GM12878 (cell line): Measurements from ENCODE around the gene SLC23A2. TPM values are rescaled to one million over a fixed set of nuclear protein-coding genes. Genes with fewer than 3 reads are reported as not detected.

Experiments used
- CBX5 ChIP-seq: sonication (generic); IDR thresholded peaks from 2 replicates; pipeline ENCODE4 v1.6.1; 2016; ENCODE audit warnings: low read depth, moderate library complexity, mild to moderate bottlenecking, inconsistent platforms
- CEBPB ChIP-seq, 2 experiments: fragments of 150-350 bp in 1 of 2; IDR thresholded peaks; 2 replicates each; pipeline ENCODE4 v1.6.1; 2012 to 2014; ENCODE audit warnings: low read depth in 2 of 2, low read length in 2 of 2, borderline replicate concordance in 1 of 2, inconsistent platforms in 1 of 2
- CREB1 ChIP-seq: IDR thresholded peaks from 2 replicates; pipeline ENCODE4 v1.6.1; 2012; ENCODE audit warnings: low read depth, mild to moderate bottlenecking, inconsistent platforms
- ETV6 ChIP-seq, 2 experiments: fragments of 450-650 bp in 1 of 2; IDR thresholded peaks in 1 of 2; conservative IDR thresholded peaks in 1 of 2; 2 replicates each; pipeline ENCODE4 v1.6.1; 2014; ENCODE audit warnings: antibody characterized with exemption in 1 of 2, borderline replicate concordance in 1 of 2, low read depth in 1 of 2, mild to moderate bottlenecking in 1 of 2, moderate library complexity in 1 of 2
- GABPA ChIP-seq: IDR thresholded peaks from 2 replicates; pipeline ENCODE4 v1.6.1; 2014; ENCODE audit warnings: antibody characterized with exemption, low read depth, mild to moderate bottlenecking, inconsistent platforms
- IKZF1 ChIP-seq: fragments of 450-650 bp; conservative IDR thresholded peaks from 2 replicates; pipeline ENCODE4 v1.6.1; 2017; ENCODE audit warnings: antibody characterized with exemption, mild to moderate bottlenecking
- JUNB ChIP-seq: IDR thresholded peaks from 2 replicates; pipeline ENCODE4 v1.6.1; 2016; ENCODE audit warnings: antibody characterized with exemption, mild to moderate bottlenecking
- MTA2 ChIP-seq: fragments of 450-650 bp; IDR thresholded peaks from 2 replicates; pipeline ENCODE4 v1.6.1; 2016; ENCODE audit warnings: low read depth, mild to moderate bottlenecking, moderate library complexity
- NBN ChIP-seq: fragments of 450-650 bp; IDR thresholded peaks from 2 replicates; pipeline ENCODE4 v1.6.1; 2016
- POU2F2 ChIP-seq: IDR thresholded peaks from 3 replicates; pipeline ENCODE4 v1.6.1; 2011; ENCODE audit warnings: low read depth, mild to moderate bottlenecking, low read length, borderline replicate concordance
- RCOR1 ChIP-seq: conservative IDR thresholded peaks from 2 replicates; pipeline ENCODE4 v1.6.1; 2012; ENCODE audit warnings: low read depth, low read length, improper control_type of control experiment
- STAT1 ChIP-seq: fragments of 450-650 bp; conservative IDR thresholded peaks from 2 replicates; pipeline ENCODE4 v1.6.1; 2014; ENCODE audit warnings: antibody characterized with exemption, mild to moderate bottlenecking
- TAF1 ChIP-seq: IDR thresholded peaks from 2 replicates; pipeline ENCODE4 v1.6.1; 2011; ENCODE audit warnings: mild to moderate bottlenecking, low read depth, low read length, borderline replicate concordance
- YBX1 ChIP-seq: fragments of 450-650 bp; IDR thresholded peaks from 2 replicates; pipeline ENCODE4 v1.6.1; 2016; ENCODE audit warnings: antibody characterized with exemption
- ZNF274 ChIP-seq: IDR thresholded peaks from one replicate; pipeline ENCODE4 v1.8.0; 2011; ENCODE audit not compliant: insufficient read length, insufficient read depth
- ZNF384 ChIP-seq: IDR thresholded peaks from 2 replicates; pipeline ENCODE4 v1.6.1; 2012; ENCODE audit warnings: low read depth, mild to moderate bottlenecking, low read length, improper control_type of control experiment, borderline replicate concordance
- polyA plus RNA-seq, 11 experiments: library from polyadenylated mRNA; depleted of rRNA in 4 of 11; unstranded in 6 of 11; stranded (reverse) in 5 of 11; fragments of >200 nt; fragmentation: Nextera tagmentation in 4 of 11; fragmentation: Illumina TruSeq in 1 of 11; extraction: Ambion mirVana in 4 of 11; extraction: Trizol in 1 of 11; gene quantifications; 1 replicate in 1 of 11; 2 replicates in 10 of 11; pipeline versions ENCODE4 v1.2.1 to v1.2.3, GENCODE V29; 2011 to 2016; ENCODE audit warnings: inconsistent platforms in 2 of 11, missing spikeins in 2 of 11, low read depth in 1 of 11
- total RNA-seq, 4 experiments: library from RNA; depleted of rRNA in 3 of 4; stranded (reverse); fragments of >200 nt in 3 of 4; fragmentation: Illumina TruSeq in 1 of 4; extraction: Trizol in 1 of 4; gene quantifications; 2 replicates each; pipeline versions ENCODE4 v1.2.1 to v1.2.3, GENCODE V29; 2013 to 2021
- TF ChIP-seq, protein P1 (sequence below): fragments of 450-650 bp; conservative IDR thresholded peaks from 2 replicates; pipeline ENCODE4 v1.6.1; 2017; ENCODE audit warnings: mild to moderate bottlenecking, moderate library complexity
- TF ChIP-seq, protein P2 (sequence below): IDR thresholded peaks from 2 replicates; pipeline ENCODE4 v1.6.1; 2012; ENCODE audit warnings: low read depth, low read length, improper control_type of control experiment
- TF ChIP-seq, protein P3 (sequence below): fragments of 450-650 bp; IDR thresholded peaks from 2 replicates; pipeline ENCODE4 v1.6.1; 2017; ENCODE audit warnings: mild to moderate bottlenecking, low read depth, inconsistent platforms; ENCODE audit not compliant: poor library complexity, severe bottlenecking
- TF ChIP-seq, protein P4 (sequence below): IDR thresholded peaks from 2 replicates; pipeline ENCODE4 v1.6.1; 2012; ENCODE audit warnings: low read depth, low read length, improper control_type of control experiment

Gene SLC23A2
- total and polyA plus RNA-seq, 10 of the 15 experiments (the other 5 are each of a cell fraction or from before 2014, with no cell fraction given): 4.4 to 56.1 (median 35.5) TPM

DNA sequence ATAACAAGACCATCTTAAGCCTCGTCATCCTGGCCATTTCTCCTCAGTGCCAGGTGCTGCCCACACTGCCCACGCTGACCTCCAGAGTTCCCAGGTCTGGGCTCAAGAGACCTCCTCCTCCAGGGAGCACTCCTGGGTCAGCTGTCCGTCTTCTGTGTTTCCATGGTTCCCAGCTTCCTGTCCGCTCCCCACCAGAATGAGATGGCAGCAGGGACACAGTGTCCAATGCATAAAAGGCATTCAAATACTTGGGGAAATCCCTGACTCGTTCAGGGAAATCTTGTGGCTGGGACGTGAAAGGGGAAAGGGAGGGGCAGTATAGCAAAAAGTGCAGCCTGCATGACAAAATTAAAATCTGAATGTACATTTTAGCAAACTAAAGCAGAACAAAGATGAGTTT lies 54.3 kb downstream of the SLC23A2 start (continued):
- TF ChIP-seq ETV6 (conservative IDR thresholded peaks at IDR 0.05 in 1 of 2, IDR thresholded peaks at IDR 0.05 in 1 of 2; ENCODE audit: borderline replicate concordance in 1 of 2, low read depth in 1 of 2) (no peak), RCOR1 (no peak), MTA2 (no peak), POU2F2 (peak; percentile 93; the same call in 2 of the 3 replicates), IKZF1 (peak; percentile 31; the same call in 1 of the 2 replicates), GABPA (no peak), ZNF274 (no peak), CREB1 (peak; percentile 40; the same call in 1 of the 2 replicates), ZNF384 (no peak), JUNB (no peak), YBX1 (no peak), CBX5 (no peak), CEBPB (IDR thresholded peaks at IDR 0.05; ENCODE audit: borderline replicate concordance in 1 of 2, low read depth in 2 of 2, low read length in 2 of 2) (no peak), STAT1 (no peak), TAF1 (no peak), NBN (no peak)
- TF ChIP-seq, protein P1, sequence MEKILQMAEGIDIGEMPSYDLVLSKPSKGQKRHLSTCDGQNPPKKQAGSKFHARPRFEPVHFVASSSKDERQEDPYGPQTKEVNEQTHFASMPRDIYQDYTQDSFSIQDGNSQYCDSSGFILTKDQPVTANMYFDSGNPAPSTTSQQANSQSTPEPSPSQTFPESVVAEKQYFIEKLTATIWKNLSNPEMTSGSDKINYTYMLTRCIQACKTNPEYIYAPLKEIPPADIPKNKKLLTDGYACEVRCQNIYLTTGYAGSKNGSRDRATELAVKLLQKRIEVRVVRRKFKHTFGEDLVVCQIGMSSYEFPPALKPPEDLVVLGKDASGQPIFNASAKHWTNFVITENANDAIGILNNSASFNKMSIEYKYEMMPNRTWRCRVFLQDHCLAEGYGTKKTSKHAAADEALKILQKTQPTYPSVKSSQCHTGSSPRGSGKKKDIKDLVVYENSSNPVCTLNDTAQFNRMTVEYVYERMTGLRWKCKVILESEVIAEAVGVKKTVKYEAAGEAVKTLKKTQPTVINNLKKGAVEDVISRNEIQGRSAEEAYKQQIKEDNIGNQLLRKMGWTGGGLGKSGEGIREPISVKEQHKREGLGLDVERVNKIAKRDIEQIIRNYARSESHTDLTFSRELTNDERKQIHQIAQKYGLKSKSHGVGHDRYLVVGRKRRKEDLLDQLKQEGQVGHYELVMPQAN: no peak
- TF ChIP-seq, protein P2, sequence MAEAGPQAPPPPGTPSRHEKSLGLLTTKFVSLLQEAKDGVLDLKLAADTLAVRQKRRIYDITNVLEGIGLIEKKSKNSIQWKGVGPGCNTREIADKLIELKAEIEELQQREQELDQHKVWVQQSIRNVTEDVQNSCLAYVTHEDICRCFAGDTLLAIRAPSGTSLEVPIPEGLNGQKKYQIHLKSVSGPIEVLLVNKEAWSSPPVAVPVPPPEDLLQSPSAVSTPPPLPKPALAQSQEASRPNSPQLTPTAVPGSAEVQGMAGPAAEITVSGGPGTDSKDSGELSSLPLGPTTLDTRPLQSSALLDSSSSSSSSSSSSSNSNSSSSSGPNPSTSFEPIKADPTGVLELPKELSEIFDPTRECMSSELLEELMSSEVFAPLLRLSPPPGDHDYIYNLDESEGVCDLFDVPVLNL: no peak
- TF ChIP-seq, protein P3, sequence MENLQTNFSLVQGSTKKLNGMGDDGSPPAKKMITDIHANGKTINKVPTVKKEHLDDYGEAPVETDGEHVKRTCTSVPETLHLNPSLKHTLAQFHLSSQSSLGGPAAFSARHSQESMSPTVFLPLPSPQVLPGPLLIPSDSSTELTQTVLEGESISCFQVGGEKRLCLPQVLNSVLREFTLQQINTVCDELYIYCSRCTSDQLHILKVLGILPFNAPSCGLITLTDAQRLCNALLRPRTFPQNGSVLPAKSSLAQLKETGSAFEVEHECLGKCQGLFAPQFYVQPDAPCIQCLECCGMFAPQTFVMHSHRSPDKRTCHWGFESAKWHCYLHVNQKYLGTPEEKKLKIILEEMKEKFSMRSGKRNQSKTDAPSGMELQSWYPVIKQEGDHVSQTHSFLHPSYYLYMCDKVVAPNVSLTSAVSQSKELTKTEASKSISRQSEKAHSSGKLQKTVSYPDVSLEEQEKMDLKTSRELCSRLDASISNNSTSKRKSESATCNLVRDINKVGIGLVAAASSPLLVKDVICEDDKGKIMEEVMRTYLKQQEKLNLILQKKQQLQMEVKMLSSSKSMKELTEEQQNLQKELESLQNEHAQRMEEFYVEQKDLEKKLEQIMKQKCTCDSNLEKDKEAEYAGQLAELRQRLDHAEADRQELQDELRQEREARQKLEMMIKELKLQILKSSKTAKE: no peak
- TF ChIP-seq, protein P4, sequence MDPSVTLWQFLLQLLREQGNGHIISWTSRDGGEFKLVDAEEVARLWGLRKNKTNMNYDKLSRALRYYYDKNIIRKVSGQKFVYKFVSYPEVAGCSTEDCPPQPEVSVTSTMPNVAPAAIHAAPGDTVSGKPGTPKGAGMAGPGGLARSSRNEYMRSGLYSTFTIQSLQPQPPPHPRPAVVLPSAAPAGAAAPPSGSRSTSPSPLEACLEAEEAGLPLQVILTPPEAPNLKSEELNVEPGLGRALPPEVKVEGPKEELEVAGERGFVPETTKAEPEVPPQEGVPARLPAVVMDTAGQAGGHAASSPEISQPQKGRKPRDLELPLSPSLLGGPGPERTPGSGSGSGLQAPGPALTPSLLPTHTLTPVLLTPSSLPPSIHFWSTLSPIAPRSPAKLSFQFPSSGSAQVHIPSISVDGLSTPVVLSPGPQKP: no peak
- TF ChIP-seq, all 136 proteins: peak for 10
